ENCODE results near the gene KLHDC4. TPM values are rescaled to one million over a fixed set of nuclear protein-coding genes. Genes with fewer than 3 reads are reported as not detected.

KLHDC4 gene
- polyA plus RNA-seq, 1 of the 3 experiments (the other 2 are of a cell fraction): 51.2 TPM

- Histone ChIP-seq H3K27ac (ENCODE audit: low read depth in 2 of 2, low read length in 1 of 2) (no peak overlapping the region), H3K9me3 (no peaks in the 10 kb centered on the region), H4K20me1 (ENCODE audit: insufficient read depth) (no peaks in the 10 kb centered on the region), H2AFZ (ENCODE audit: low read depth) (no peak overlapping the region), H3K4me2 (no peak overlapping the region), H3K9me2 (no peaks in the 10 kb centered on the region), H3F3A (replicated peaks; ENCODE audit: insufficient read depth) (no peaks in the 10 kb centered on the region), H3K4me1 (ENCODE audit: control insufficient read depth in 1 of 2, insufficient read depth in 2 of 2, low read depth in 1 of 2, low read length in 1 of 2) (peaks cover 12 to 18% of the 10 kb centered on the region in 2 experiments; a peak in 2 of 4 replicates), H3K36me3 (replicated peaks in 1 of 2; ENCODE audit: control insufficient read depth in 1 of 2, insufficient read depth in 2 of 2, low read length in 1 of 2) (no peaks in the 10 kb centered on the region), H3K79me2 (ENCODE audit: insufficient read depth) (no peaks in the 10 kb centered on the region), H3K4me3 (ENCODE audit: low read depth in 2 of 2, low read length in 1 of 2) (no peak overlapping the region), H3K9ac (no peak overlapping the region), H3K27me3 (ENCODE audit: insufficient read depth) (no peaks in the 10 kb centered on the region)
- POLR2A ChIA-PET: no interaction called here
- 58% methylated on average over 2 of the region's 5 CpGs for WGBS (ENCODE audit: low lambda C conversion rate)
- TF ChIP-seq REST (IDR thresholded peaks at IDR 0.05; ENCODE audit: low read depth, low read length) (no peak), EP300 (IDR thresholded peaks at IDR 0.05; ENCODE audit: borderline replicate concordance in 1 of 2, low read depth in 1 of 2, low read length in 1 of 2) (no peak), NRF1 (IDR thresholded peaks at IDR 0.05; ENCODE audit: low read depth, low read length) (no peak), PBX3 (IDR thresholded peaks at IDR 0.05) (no peak), YY1 (IDR thresholded peaks at IDR 0.05; ENCODE audit: low read depth) (no peak)
- CTCF ChIA-PET: interaction anchor here (0.8 to 13.2 kb wide), 5 partner anchors 9 to 68 kb away, joined by 4 to 113 read pairs (median 5); no protein-coding TSS in a partner anchor
- DNase-seq: no peak
These were observed 37.6 kb upstream of the KLHDC4 start for GRCh38 chr16:87803385-87803784.

- H2AFZ ChIP-seq (ENCODE audit: low read depth): no peak overlapping the region
- H4K20me1 ChIP-seq (ENCODE audit: insufficient read depth): no peaks in the 10 kb centered on the region
- ChIA-PET POLR2A (no interaction called here), CTCF (interaction anchor here (1.8 to 13.2 kb wide), 3 partner anchors 8 to 69 kb away, joined by 5 to 113 read pairs (median 5); no protein-coding TSS in a partner anchor)
- no peaks in the 10 kb centered on the region for H3K9me3 ChIP-seq
- no peaks in the 10 kb centered on the region for H3F3A ChIP-seq (replicated peaks; ENCODE audit: insufficient read depth)
- H3K36me3 ChIP-seq (replicated peaks in 1 of 2; ENCODE audit: control insufficient read depth in 1 of 2, insufficient read depth in 2 of 2, low read length in 1 of 2): no peaks in the 10 kb centered on the region
- peaks cover 12 to 18% of the 10 kb centered on the region in 2 experiments; a peak in 2 of 4 replicates for H3K4me1 ChIP-seq (ENCODE audit: control insufficient read depth in 1 of 2, insufficient read depth in 2 of 2, low read depth in 1 of 2, low read length in 1 of 2)
- no peak for DNase-seq
- no peaks in the 10 kb centered on the region for H3K27me3 ChIP-seq (ENCODE audit: insufficient read depth)
- TF ChIP-seq RAD21 (IDR thresholded peaks at IDR 0.05; ENCODE audit: low read length) (no peak), CHD2 (IDR thresholded peaks at IDR 0.05; ENCODE audit: low read length, partially characterized antibody) (no peak), MAX (IDR thresholded peaks at IDR 0.05; ENCODE audit: low read depth) (no peak), GATA2 (CRISPR knock-in tag; IDR thresholded peaks at IDR 0.05) (no peak), FOXJ3 (CRISPR knock-in tag; IDR thresholded peaks at IDR 0.05) (no peak), SMC3 (IDR thresholded peaks at IDR 0.05; ENCODE audit: low read depth, low read length) (no peak), EZH2phosphoT487 (IDR thresholded peaks at IDR 0.05; ENCODE audit: borderline replicate concordance, low read depth) (no peak)
- WGBS (ENCODE audit: low lambda C conversion rate): 64% methylated on average over 4 of the region's 8 CpGs
- H3K27ac ChIP-seq (ENCODE audit: low read depth in 2 of 2, low read length in 1 of 2): no peak overlapping the region
- no peak overlapping the region for H3K4me2 ChIP-seq
- no peaks in the 10 kb centered on the region for H3K9me2 ChIP-seq
- no peak overlapping the region for H3K9ac ChIP-seq
- H3K4me3 ChIP-seq (ENCODE audit: low read depth in 2 of 2, low read length in 1 of 2): no peak overlapping the region
- no peaks in the 10 kb centered on the region for H3K79me2 ChIP-seq (ENCODE audit: insufficient read depth)
These were observed 36.9 kb upstream of the KLHDC4 start for GRCh38 chr16:87802670-87803069.

Data from SK-N-SH (cell line).